Thoracic aorta (tissue), 2 donors: ENCODE data around the gene OOEP. TPM values are rescaled to one million over a fixed set of nuclear protein-coding genes. Genes with fewer than 3 reads are reported as not detected.
"Not testable (repeated sequence)": the region's sequence is repeated elsewhere in the genome, so short reads cannot be mapped to it uniquely, and the experiment has no call there.

ENCODE experiments used
- ATAC-seq: fragments of 150-250 bp; one replicate; pipeline ENCODE4 v1.8.0; 2017; ENCODE audit warnings: low read depth; ENCODE audit not compliant: insufficient number of reproducible peaks, low FRiP score
- DNase-seq: peaks from one replicate; pipeline ENCODE4 v3.0.0-alpha.2; 2020; ENCODE audit warnings: low spot score
- H3K27ac ChIP-seq, 2 donors: fragments of 200-600 bp; sonication (generic); 1 replicate in 1 of 2; 2 replicates in 1 of 2; pipeline ENCODE4 v1.5.1; 2016; ENCODE audit warnings: mild to moderate bottlenecking in 2 of 2, moderate library complexity in 2 of 2
- H3K27me3 ChIP-seq: fragments of 200-600 bp; sonication (generic); replicated peaks from 2 replicates; pipeline ENCODE4 v1.6.0; 2016; ENCODE audit warnings: mild to moderate bottlenecking; ENCODE audit not compliant: insufficient read depth
- H3K36me3 ChIP-seq: fragments of 200-600 bp; sonication (generic); one replicate; pipeline ENCODE4 v1.5.1; 2016
- H3K4me1 ChIP-seq, 2 donors: fragments of 200-600 bp; sonication (generic); 1 replicate in 1 of 2; 2 replicates in 1 of 2; pipeline versions ENCODE4 v1.5.1 to v1.6.0; 2016; ENCODE audit warnings: low read depth in 2 of 2, mild to moderate bottlenecking in 1 of 2; ENCODE audit not compliant: control insufficient read depth in 1 of 2
- H3K4me3 ChIP-seq: fragments of 200-600 bp; sonication (generic); 2 replicates; pipeline ENCODE4 v1.5.1; 2016; ENCODE audit warnings: mild to moderate bottlenecking
- H3K9me3 ChIP-seq: fragments of 200-600 bp; sonication (generic); 2 replicates; pipeline ENCODE4 v1.5.1; 2016
- total RNA-seq, 2 donors: library from RNA; depleted of rRNA; stranded (reverse); fragments of >200 nt; gene quantifications; one replicate each; pipeline versions ENCODE4 v1.1.0 to v1.2.3, GENCODE V29; 2016
- TF ChIP-seq, protein P1 (sequence below): fragments of 200-600 bp; sonication (generic); IDR thresholded peaks from one replicate; pipeline ENCODE4 v1.5.1; 2019; ENCODE audit warnings: antibody characterized with exemption

The OOEP gene
- total RNA-seq, 2 donors from 2014 or later = not detected

- peak overlapping the region; percentile 56 to 71 for H3K27ac ChIP-seq
- H3K4me3 ChIP-seq = peak overlapping the region; percentile 78
- H3K9me3 ChIP-seq = no peaks in the 10 kb centered on the region
- peaks cover 0 to 4% of the 10 kb centered on the region in 2 donors for H3K4me1 ChIP-seq
- TF ChIP-seq, protein P1, sequence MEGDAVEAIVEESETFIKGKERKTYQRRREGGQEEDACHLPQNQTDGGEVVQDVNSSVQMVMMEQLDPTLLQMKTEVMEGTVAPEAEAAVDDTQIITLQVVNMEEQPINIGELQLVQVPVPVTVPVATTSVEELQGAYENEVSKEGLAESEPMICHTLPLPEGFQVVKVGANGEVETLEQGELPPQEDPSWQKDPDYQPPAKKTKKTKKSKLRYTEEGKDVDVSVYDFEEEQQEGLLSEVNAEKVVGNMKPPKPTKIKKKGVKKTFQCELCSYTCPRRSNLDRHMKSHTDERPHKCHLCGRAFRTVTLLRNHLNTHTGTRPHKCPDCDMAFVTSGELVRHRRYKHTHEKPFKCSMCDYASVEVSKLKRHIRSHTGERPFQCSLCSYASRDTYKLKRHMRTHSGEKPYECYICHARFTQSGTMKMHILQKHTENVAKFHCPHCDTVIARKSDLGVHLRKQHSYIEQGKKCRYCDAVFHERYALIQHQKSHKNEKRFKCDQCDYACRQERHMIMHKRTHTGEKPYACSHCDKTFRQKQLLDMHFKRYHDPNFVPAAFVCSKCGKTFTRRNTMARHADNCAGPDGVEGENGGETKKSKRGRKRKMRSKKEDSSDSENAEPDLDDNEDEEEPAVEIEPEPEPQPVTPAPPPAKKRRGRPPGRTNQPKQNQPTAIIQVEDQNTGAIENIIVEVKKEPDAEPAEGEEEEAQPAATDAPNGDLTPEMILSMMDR = peak; percentile 49
- no peaks in the 10 kb centered on the region for H3K27me3 ChIP-seq
- H3K36me3 ChIP-seq = no peaks in the 10 kb centered on the region
- ATAC-seq = no peak
- no peak for DNase-seq
Measured at GRCh38 chr6:73388800-73389512, 19.3 kb upstream of the OOEP start.

GRCh38 chr6:73388433-73388799 lies 18.7 kb upstream of the OOEP start:
- no peaks in the 10 kb centered on the region for H3K9me3 ChIP-seq
- DNase-seq = no peak
- peaks cover 0 to 4% of the 10 kb centered on the region in 2 donors for H3K4me1 ChIP-seq
- H3K27ac ChIP-seq = peak overlapping the region; percentile 56 to 71
- no peak for ATAC-seq
- no peaks in the 10 kb centered on the region for H3K27me3 ChIP-seq
- no peaks in the 10 kb centered on the region for H3K36me3 ChIP-seq
- TF ChIP-seq, protein P1 = no peak
- peak overlapping the region; percentile 78 for H3K4me3 ChIP-seq

GRCh38 chr6:73382462-73383113 lies 12.9 kb upstream of the OOEP start:
- TF ChIP-seq, protein P1 = no peak
- Histone ChIP-seq H3K27ac (no peak overlapping the region), H3K4me3 (no peak overlapping the region), H3K27me3 (no peaks in the 10 kb centered on the region), H3K36me3 (no peaks in the 10 kb centered on the region), H3K4me1 (no peaks in the 10 kb centered on the region), H3K9me3 (no peaks in the 10 kb centered on the region)
- no peak for DNase-seq
- ATAC-seq = no peak

DNA sequence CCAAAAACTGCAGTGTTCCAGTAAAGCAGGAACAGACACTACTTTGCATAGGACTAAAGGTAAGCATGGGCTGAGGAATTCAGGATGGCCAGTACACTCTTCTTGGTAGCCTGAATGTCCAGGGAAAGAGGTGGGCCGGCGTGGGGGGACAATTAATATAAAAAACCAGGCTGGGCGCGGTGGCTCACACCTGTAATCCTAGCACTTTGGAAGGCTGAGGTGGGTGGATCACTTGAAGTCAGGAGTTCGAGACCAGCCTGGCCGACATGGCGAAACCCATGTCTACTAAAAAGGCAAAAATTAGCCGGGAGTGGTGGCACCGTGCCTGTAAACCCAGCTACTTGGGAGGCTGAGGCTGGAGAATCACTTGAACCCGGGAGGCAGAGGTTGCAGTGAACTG lies 11.8 kb upstream of the OOEP start:
- H3K27ac ChIP-seq, H3K4me1 ChIP-seq, H3K27me3 ChIP-seq, H3K9me3 ChIP-seq, DNase-seq, H3K36me3 ChIP-seq, H3K4me3 ChIP-seq, ATAC-seq: not testable (repeated sequence)

- H3K36me3 ChIP-seq = no peaks in the 10 kb centered on the region
- no peaks in the 10 kb centered on the region for H3K9me3 ChIP-seq
- H3K27ac ChIP-seq = no peak overlapping the region
- no peaks in the 10 kb centered on the region for H3K4me1 ChIP-seq
- H3K4me3 ChIP-seq = no peak overlapping the region
- no peak for DNase-seq
- no peak for ATAC-seq
- TF ChIP-seq, protein P1 = no peak
- no peaks in the 10 kb centered on the region for H3K27me3 ChIP-seq
Measured at GRCh38 chr6:73377225-73377624, 7.5 kb upstream of the OOEP start.
